Kidney (tissue), 14 donors: ENCODE data around the gene CALY. TPM values are rescaled to one million over a fixed set of nuclear protein-coding genes. Genes with fewer than 3 reads are reported as not detected.

Experiments used
- DNase-seq, 5 donors: peaks; one replicate each; pipeline ENCODE4 v3.0.0-alpha.2; 2013 to 2020
- FAIRE-seq: peaks from 2 replicates; lab custom pipeline; 2012; peaks lifted over from hg19 to GRCh38; lab: Jason Lieb, UNC
- H3K27ac ChIP-seq, 2 donors: one replicate each; pipeline ENCODE4 v1.7.0; 2013; ENCODE audit warnings: low read depth in 2 of 2, low read length in 2 of 2, inconsistent platforms in 1 of 2
- H3K27me3 ChIP-seq: one replicate; pipeline ENCODE4 v1.7.1; 2013; ENCODE audit warnings: low read length, inconsistent platforms; ENCODE audit not compliant: control insufficient read depth, insufficient read depth
- H3K36me3 ChIP-seq, 3 donors: one replicate each; pipeline versions ENCODE4 v1.7.0 to v1.7.1; 2013; ENCODE audit warnings: low read length in 3 of 3, control low read depth in 1 of 3, inconsistent platforms in 1 of 3; ENCODE audit not compliant: insufficient read depth in 3 of 3, control insufficient read depth in 2 of 3
- H3K4me1 ChIP-seq, 3 donors: one replicate each; pipeline versions ENCODE4 v1.7.0 to v1.7.1; 2013; ENCODE audit warnings: low read length in 3 of 3, inconsistent platforms in 1 of 3, low read depth in 1 of 3; ENCODE audit not compliant: control insufficient read depth in 2 of 3, insufficient read depth in 2 of 3
- H3K4me3 ChIP-seq, 3 donors: one replicate each; pipeline versions ENCODE4 v1.7.0 to v1.8.1; 2013; ENCODE audit warnings: low read length in 3 of 3, control low read depth in 1 of 3, inconsistent platforms in 1 of 3
- H3K9ac ChIP-seq, 3 donors: one replicate each; pipeline versions ENCODE4 v1.7.0 to v1.7.1; 2013; ENCODE audit warnings: low read length in 3 of 3, control low read depth in 1 of 3, inconsistent platforms in 1 of 3
- H3K9me3 ChIP-seq, 3 donors: one replicate each; pipeline versions ENCODE4 v1.7.0 to v1.7.1; 2013; ENCODE audit warnings: low read length in 3 of 3, control low read depth in 1 of 3, inconsistent platforms in 1 of 3; ENCODE audit not compliant: control insufficient read depth in 2 of 3, insufficient read depth in 1 of 3
- CTCF ChIP-seq: IDR thresholded peaks from 3 replicates; pipeline ENCODE4 v1.5.1; 2012; ENCODE audit warnings: mild to moderate bottlenecking, moderate library complexity, borderline replicate concordance; ENCODE audit not compliant: insufficient read depth; ENCODE audit errors: extremely low read depth
- intact Hi-C: fragments of 100-400 bp; cut with DNase I; formaldehyde crosslinking; loops from one replicate; pipeline ENCODE4 v1.11.1; 2022
- polyA plus RNA-seq: library from polyadenylated mRNA; stranded (reverse); fragments of 350-450 nt; fragmentation: Illumina TruSeq; extraction: RNeasy Lipid Tissue Mini Kit (QIAGEN cat#74804); gene quantifications from one replicate; pipeline ENCODE4 v1.2.3, GENCODE V29; 2014; ENCODE audit warnings: low read depth, low replicate concordance; ENCODE audit not compliant: insufficient read depth
- total RNA-seq: library from RNA; stranded (reverse); fragmentation: NEBNext Ultra II Directional; extraction: Animal tissue kit (Norgen Biotek cat#: 25700); gene quantifications from one replicate; pipeline ENCODE4 v1.2.1, GENCODE V29; 2021
- donor health status: control.
- donor health status: control.
- donor health status: control.
- donor health status: control.
- donor health status: control.
- donor health status: DM: yes; HTN: yes; CAD: no.
- donor health status: Normal renal cell carcinoma (clear cell type).

The CALY gene
- total and polyA plus RNA-seq, 2 donors from 2014 or later, result 0.41 to 0.54 TPM

GRCh38 chr10:133314911-133315310 is 21.8 kb downstream of the CALY start:
- Histone ChIP-seq H3K4me1 (peaks cover 0 to 2% (median 0%) of the 10 kb centered on the region in 3 donors), H3K4me3 (no peak overlapping the region), H3K27ac (no peak overlapping the region), H3K9ac (no peak overlapping the region), H3K36me3 (peaks cover 0 to 16% (median 2%) of the 10 kb centered on the region in 3 donors), H3K27me3 (peaks cover 6% of the 10 kb centered on the region), H3K9me3 (no peaks in the 10 kb centered on the region)
- TF ChIP-seq CTCF, result no peak
- FAIRE-seq (no peak), DNase-seq (peak in 1 of 5 donors; percentile 54)
- intact Hi-C loops, result no loop called here

- H3K36me3 ChIP-seq, result peaks cover 0 to 16% (median 2%) of the 10 kb centered on the region in 3 donors
- TF ChIP-seq CTCF, result no peak
- H3K27me3 ChIP-seq, result no peaks in the 10 kb centered on the region
- FAIRE-seq, result no peak
- no peak overlapping the region for H3K27ac ChIP-seq
- peaks cover 0 to 5% (median 0%) of the 10 kb centered on the region in 3 donors for H3K4me1 ChIP-seq
- H3K9me3 ChIP-seq, result no peaks in the 10 kb centered on the region
- no peak overlapping the region for H3K9ac ChIP-seq
- intact Hi-C loops, result no loop called here
- peak in 1 of 5 donors; percentile 45 for DNase-seq
- H3K4me3 ChIP-seq, result no peak overlapping the region
Observed at GRCh38 chr10:133313192-133313591, 23.5 kb downstream of the CALY start.

- FAIRE-seq (no peak), DNase-seq (peak in 1 of 5 donors; percentile 59)
- H3K9ac ChIP-seq, result no peak overlapping the region
- intact Hi-C loops, result no loop called here
- no peak for TF ChIP-seq CTCF
- H3K4me1 ChIP-seq, result peaks cover 0 to 9% (median under 1%) of the 10 kb centered on the region in 3 donors
- H3K27ac ChIP-seq, result no peak overlapping the region
- H3K9me3 ChIP-seq, result no peaks in the 10 kb centered on the region
- no peaks in the 10 kb centered on the region for H3K27me3 ChIP-seq
- H3K36me3 ChIP-seq, result peaks cover 0 to 16% (median 2%) of the 10 kb centered on the region in 3 donors
- no peak overlapping the region for H3K4me3 ChIP-seq
Observed at GRCh38 chr10:133312769-133313145, 23.9 kb downstream of the CALY start.
